Fibroblast of lung (primary cell): ENCODE data around the gene GTF2A1. TPM values are rescaled to one million over a fixed set of nuclear protein-coding genes. Genes with fewer than 3 reads are reported as not detected.
"Not testable (repeated sequence)": the region's sequence is repeated elsewhere in the genome, so short reads cannot be mapped to it uniquely, and the experiment has no call there.

Source experiments
- DNase-seq, 2 donors: peaks; one replicate each; pipeline versions ENCODE4 v3.0.0 to v3.0.0-alpha.2; 2010; ENCODE audit warnings: low read depth in 2 of 2
- H2AFZ ChIP-seq: 2 replicates; pipeline ENCODE4 v1.5.1; 2012; ENCODE audit warnings: low read length, control low read depth, inconsistent platforms
- H3K27ac ChIP-seq: 2 replicates; pipeline ENCODE4 v1.5.1; 2011; ENCODE audit warnings: low read length, control low read depth; ENCODE audit not compliant: insufficient read depth
- H3K27me3 ChIP-seq: 2 replicates; pipeline ENCODE4 v1.5.1; 2011; ENCODE audit warnings: mild to moderate bottlenecking, low read length; ENCODE audit not compliant: control insufficient read depth, insufficient read depth
- H3K36me3 ChIP-seq: 2 replicates; pipeline ENCODE4 v1.5.1; 2011; ENCODE audit warnings: low read length; ENCODE audit not compliant: control insufficient read depth, insufficient read depth
- H3K4me1 ChIP-seq: 2 replicates; pipeline ENCODE4 v1.5.1; 2011; ENCODE audit warnings: low read length; ENCODE audit not compliant: control insufficient read depth, insufficient read depth; ENCODE audit errors: extremely low read depth
- H3K4me2 ChIP-seq: 2 replicates; pipeline ENCODE4 v1.5.1; 2011; ENCODE audit warnings: low read length, control low read depth; ENCODE audit not compliant: insufficient read depth; ENCODE audit errors: extremely low read depth
- H3K4me3 ChIP-seq, 4 experiments: fragments of 200-600 bp in 1 of 4; sonication (generic) in 1 of 4; replicated peaks in 1 of 4; 2 replicates each; pipeline ENCODE4 v1.5.1; 2011 to 2016; ENCODE audit warnings: low read length in 4 of 4, low read depth in 3 of 4, mild to moderate bottlenecking in 3 of 4, control low read depth in 2 of 4, inconsistent platforms in 1 of 4, mixed read lengths in 1 of 4; ENCODE audit not compliant: insufficient read depth in 1 of 4; ENCODE audit errors: control extremely low read depth in 1 of 4
- H3K79me2 ChIP-seq: 2 replicates; pipeline ENCODE4 v1.5.1; 2012; ENCODE audit warnings: mild to moderate bottlenecking, low read length, inconsistent platforms; ENCODE audit not compliant: control insufficient read depth, insufficient read depth
- H3K9ac ChIP-seq: 2 replicates; pipeline ENCODE4 v1.5.1; 2011; ENCODE audit warnings: mild to moderate bottlenecking, low read length, control low read depth; ENCODE audit not compliant: insufficient read depth
- H3K9me3 ChIP-seq: 2 replicates; pipeline ENCODE4 v1.5.1; 2012; ENCODE audit warnings: low read depth, low read length; ENCODE audit not compliant: control insufficient read depth, insufficient read depth
- H4K20me1 ChIP-seq: 2 replicates; pipeline ENCODE4 v1.5.1; 2011; ENCODE audit warnings: low read length; ENCODE audit not compliant: control insufficient read depth, insufficient read depth; ENCODE audit errors: extremely low read depth
- CTCF ChIP-seq, 2 donors: IDR thresholded peaks in 1 of 2; conservative IDR thresholded peaks in 1 of 2; 1 replicate in 1 of 2; 2 replicates in 1 of 2; pipeline ENCODE4 v1.5.1; 2011 to 2012; ENCODE audit warnings: low read length in 2 of 2, control low read depth in 1 of 2, inconsistent platforms in 1 of 2, low read depth in 1 of 2, mild to moderate bottlenecking in 1 of 2
- EZH2 ChIP-seq: IDR thresholded peaks from 2 replicates; pipeline ENCODE4 v1.5.1; 2012; ENCODE audit warnings: low read length, control low read depth, mild to moderate bottlenecking; ENCODE audit errors: missing control alignments
- polyA plus RNA-seq, 2 donors: library from polyadenylated mRNA; depleted of rRNA in 1 of 2; stranded (reverse) in 1 of 2; unstranded in 1 of 2; fragments of >200 nt; gene quantifications; 2 replicates each; pipeline ENCODE4 v1.2.1, GENCODE V29; 2011 to 2012; ENCODE audit warnings: missing spikeins in 1 of 2
- total RNA-seq: library from RNA; depleted of rRNA; stranded (reverse); fragments of >200 nt; gene quantifications from 2 replicates; pipeline ENCODE4 v1.2.1, GENCODE V29; 2014

Gene GTF2A1
- total and polyA plus RNA-seq, 2 donors (not counting 1 experiment from before 2014, with no cell fraction given), result 23.2 to 32.7 TPM

GRCh38 chr14:81231540-81231939, 10.8 kb upstream of the GTF2A1 start:
- TF ChIP-seq EZH2 (no peak), CTCF (conservative IDR thresholded peaks at IDR 0.05 in 1 of 2, IDR thresholded peaks at IDR 0.05 in 1 of 2; ENCODE audit: low read depth in 1 of 2, low read length in 2 of 2) (no peak)
- DNase-seq, result no peak
- H3K27me3 ChIP-seq, result no peaks in the 10 kb centered on the region
- H3K79me2 ChIP-seq, result no peaks in the 10 kb centered on the region
- H3K36me3 ChIP-seq, result no peaks in the 10 kb centered on the region
- H3K27ac ChIP-seq, result no peak overlapping the region
- no peaks in the 10 kb centered on the region for H3K4me1 ChIP-seq
- H3K4me2 ChIP-seq, result no peak overlapping the region
- no peak overlapping the region for H3K9ac ChIP-seq
- no peak overlapping the region for H2AFZ ChIP-seq
- H3K9me3 ChIP-seq, result no peaks in the 10 kb centered on the region
- H3K4me3 ChIP-seq, result no peak overlapping the region
- H4K20me1 ChIP-seq, result no peaks in the 10 kb centered on the region

- Histone ChIP-seq H3K9ac (no peak overlapping the region), H3K79me2 (peaks cover 3% of the 10 kb centered on the region), H3K27me3 (no peaks in the 10 kb centered on the region), H3K9me3 (no peaks in the 10 kb centered on the region), H3K4me1 (no peaks in the 10 kb centered on the region), H3K4me3 (no peak overlapping the region), H3K36me3 (no peaks in the 10 kb centered on the region), H3K27ac (no peak overlapping the region), H2AFZ (no peak overlapping the region), H3K4me2 (no peak overlapping the region), H4K20me1 (no peaks in the 10 kb centered on the region)
- no peak for DNase-seq
- TF ChIP-seq EZH2, result no peak
- no peak for TF ChIP-seq CTCF (conservative IDR thresholded peaks at IDR 0.05 in 1 of 2, IDR thresholded peaks at IDR 0.05 in 1 of 2; ENCODE audit: low read depth in 1 of 2, low read length in 2 of 2)
Measured at GRCh38 chr14:81224222-81224621, 3.5 kb upstream of the GTF2A1 start.

- H3K36me3 ChIP-seq, H2AFZ ChIP-seq, DNase-seq, H3K4me3 ChIP-seq, H3K79me2 ChIP-seq, H4K20me1 ChIP-seq, H3K9me3 ChIP-seq, H3K4me2 ChIP-seq, H3K27ac ChIP-seq, H3K4me1 ChIP-seq, H3K9ac ChIP-seq, H3K27me3 ChIP-seq: not testable (repeated sequence)
Measured at GRCh38 chr14:81223788-81224187, 3.0 kb upstream of the GTF2A1 start.
